Brain pericyte (primary cell): ENCODE measurements around the gene MAN2B2.

Experiments
- DNase-seq: peaks from one replicate; pipeline ENCODE4 v3.0.0-alpha.2; 2012; ENCODE audit warnings: low read depth, low spot score

Gene MAN2B2

GRCh38 chr4:6574747-6575502 is at the start of gene MAN2B2:
Gene MAN2B2 (plus strand): TSS chr4:6575189. CDS start chr4:6575211, 22 bp downstream.
- no peak for DNase-seq

DNA sequence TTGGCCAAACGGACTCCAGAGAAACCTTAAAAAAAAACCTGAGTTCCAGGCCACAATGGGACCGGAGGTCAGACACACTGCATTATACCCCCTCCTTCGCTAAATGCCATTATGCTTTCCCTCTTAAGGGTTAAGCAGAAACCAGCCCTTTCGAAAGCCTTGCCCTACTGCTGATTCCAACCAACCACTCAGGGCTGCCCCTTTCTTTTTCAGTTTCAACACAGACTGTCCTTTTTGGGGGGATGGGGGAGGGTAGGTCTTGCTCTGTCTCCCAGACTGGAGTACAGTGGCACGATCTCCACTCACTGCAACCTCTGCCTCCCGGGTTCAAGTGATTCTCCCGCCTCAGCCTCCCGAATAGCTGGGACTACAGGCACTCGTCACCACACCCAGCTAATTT is 49.5 kb upstream of the MAN2B2 start:
- DNase-seq = no peak

GRCh38 chr4:6526156-6526555 is 48.8 kb upstream of the MAN2B2 start:
- no peak for DNase-seq

- DNase-seq = no peak
Observed at GRCh38 chr4:6526671-6527091, 48.3 kb upstream of the MAN2B2 start.

GRCh38 chr4:6527259-6527658 is 47.7 kb upstream of the MAN2B2 start:
- DNase-seq = no peak

GRCh38 chr4:6527683-6528595 is 47.0 kb upstream of the MAN2B2 start:
- DNase-seq = no peak

DNA sequence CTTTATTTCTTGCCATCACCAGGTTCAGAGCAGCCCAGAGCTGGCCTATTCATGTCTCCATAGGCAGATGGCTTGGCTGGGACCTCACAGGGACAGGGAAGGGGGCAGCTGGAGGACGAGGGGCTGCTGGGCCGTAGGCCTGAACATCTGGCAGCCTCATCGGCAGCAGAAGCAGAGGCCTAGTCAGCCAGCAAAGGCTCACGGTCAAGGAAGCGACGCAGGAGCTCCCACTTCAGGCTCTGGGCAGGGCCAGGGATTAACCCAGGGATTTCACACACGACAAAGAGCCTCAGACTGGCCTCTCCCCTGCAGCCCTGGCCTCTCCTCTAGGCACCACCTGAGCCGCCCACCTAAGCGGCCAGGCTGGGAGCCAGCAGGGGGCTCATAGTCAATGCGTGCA is 46.0 kb upstream of the MAN2B2 start:
- no peak for DNase-seq

GRCh38 chr4:6530301-6530700 is 44.7 kb upstream of the MAN2B2 start:
- no peak for DNase-seq

GRCh38 chr4:6530964-6531363 is 44.0 kb upstream of the MAN2B2 start:
- DNase-seq = no peak

- DNase-seq = no peak
Observed at GRCh38 chr4:6532102-6532501, 42.9 kb upstream of the MAN2B2 start.

DNA sequence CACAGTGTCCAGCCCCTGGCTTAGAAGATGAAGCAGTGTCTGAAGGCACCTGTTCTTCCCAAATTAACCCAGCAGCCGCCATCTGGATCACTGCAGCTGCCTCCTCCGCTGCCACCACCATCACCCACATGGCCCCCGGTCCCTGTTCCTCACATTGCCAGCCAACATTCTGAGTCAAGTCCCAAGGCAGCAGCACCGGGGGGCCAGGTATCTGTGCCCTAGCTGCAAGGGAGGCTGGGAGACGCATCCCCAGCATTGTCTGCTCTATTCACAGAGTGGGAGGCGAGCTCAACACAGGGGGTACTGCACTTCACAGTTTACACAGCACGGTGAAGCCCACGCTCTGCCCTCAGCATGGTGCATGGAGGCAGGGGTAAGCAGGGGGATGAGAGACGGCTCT is 42.3 kb upstream of the MAN2B2 start:
- no peak for DNase-seq

GRCh38 chr4:6534050-6534449 is 40.9 kb upstream of the MAN2B2 start:
- no peak for DNase-seq

GRCh38 chr4:6534618-6535328 is 40.2 kb upstream of the MAN2B2 start:
- no peak for DNase-seq

DNA sequence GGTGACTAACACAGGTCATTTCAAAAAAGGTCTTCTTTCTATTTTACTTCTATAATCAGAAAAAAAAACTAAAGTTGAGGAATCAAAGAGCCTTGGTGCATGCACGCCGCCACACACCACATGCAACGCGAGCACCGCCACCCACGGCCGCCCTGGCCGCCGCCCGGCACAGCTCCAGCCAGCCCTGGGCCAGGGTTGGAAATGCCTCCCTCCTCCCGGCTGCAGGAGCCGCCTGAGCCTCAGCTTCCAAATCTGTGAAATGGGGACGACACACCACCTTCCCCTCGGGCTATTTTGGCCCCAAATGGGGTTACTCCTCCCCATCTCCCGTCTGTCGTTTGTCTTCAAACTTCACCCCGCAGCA is 39.7 kb upstream of the MAN2B2 start:
- DNase-seq = no peak

DNA sequence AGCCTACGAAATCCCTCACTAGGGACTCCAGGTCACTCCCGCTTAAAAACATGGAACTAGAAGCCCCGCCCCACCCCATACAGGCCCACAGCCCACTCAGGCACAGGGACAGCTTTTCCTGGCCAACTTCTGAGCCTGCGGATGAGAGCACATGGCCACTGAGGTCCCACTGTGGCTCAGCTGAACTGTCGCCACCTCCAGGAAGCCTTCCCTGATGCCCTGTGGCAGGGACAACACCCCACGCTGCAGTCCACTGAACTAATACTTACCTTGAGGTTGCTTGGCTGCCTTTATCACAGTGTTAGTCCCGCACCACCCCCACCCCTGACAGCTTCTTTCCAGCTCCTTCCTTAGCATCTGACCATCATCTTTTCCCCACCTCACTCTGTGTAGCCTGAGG is 39.3 kb upstream of the MAN2B2 start:
- no peak for DNase-seq

DNA sequence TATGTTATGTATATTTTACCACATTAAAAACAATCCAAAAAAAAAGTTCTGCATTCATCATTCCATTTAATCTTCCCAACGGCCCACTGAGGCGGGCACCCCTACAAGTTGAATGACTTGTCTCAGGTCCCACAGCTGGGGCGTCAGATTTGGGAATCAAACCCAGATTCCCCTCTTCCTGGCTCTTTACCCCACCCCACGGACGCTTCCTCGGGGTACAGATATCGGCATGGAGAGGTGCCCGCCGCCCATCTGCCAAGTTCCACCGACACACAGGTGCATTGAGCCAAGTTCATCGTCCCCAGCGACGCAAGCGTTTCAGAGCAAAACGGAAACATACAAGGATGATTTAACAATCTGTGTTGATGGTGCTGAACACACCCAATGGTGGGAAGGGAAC is 36.9 kb upstream of the MAN2B2 start:
- DNase-seq = no peak

- no peak for DNase-seq
Observed at GRCh38 chr4:6538575-6538974, 36.4 kb upstream of the MAN2B2 start.

DNA sequence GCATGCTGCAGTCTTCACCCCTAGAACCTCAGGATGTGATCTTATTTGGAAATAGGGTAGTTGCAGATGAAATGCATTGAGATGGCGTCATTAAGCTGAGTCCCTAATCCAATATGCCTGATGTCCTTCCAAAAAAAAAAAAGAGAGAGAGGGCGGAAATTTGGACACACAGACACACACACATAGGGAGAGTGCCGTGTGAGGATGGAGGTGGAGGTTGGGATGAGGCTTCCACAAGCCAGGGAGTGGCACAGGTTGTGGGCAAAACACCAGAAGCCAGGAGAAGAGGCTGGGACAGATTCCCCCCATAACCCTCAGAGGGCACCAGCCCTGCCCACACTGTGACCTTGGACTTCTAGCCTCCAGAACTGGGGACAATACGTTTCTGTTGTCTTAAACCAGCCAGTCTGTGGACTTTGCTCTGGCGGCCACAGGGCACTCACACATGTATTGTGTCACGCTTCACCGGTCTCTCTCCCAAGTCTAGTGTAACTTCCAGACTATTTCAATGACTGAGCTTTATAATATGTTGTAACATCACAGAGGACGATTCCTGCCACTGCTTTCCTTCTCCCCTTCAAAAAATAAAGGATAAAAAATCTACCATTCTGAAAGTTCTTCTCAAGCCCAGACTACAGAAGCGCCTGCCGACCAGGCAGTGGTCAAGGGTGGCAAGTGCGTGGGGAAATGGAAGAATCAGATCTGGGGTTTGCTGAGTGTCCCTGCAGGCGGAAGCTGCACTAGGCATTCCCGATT is 35.8 kb upstream of the MAN2B2 start:
- no peak for DNase-seq

GRCh38 chr4:6540879-6541278 is 34.1 kb upstream of the MAN2B2 start:
- DNase-seq = no peak

DNA sequence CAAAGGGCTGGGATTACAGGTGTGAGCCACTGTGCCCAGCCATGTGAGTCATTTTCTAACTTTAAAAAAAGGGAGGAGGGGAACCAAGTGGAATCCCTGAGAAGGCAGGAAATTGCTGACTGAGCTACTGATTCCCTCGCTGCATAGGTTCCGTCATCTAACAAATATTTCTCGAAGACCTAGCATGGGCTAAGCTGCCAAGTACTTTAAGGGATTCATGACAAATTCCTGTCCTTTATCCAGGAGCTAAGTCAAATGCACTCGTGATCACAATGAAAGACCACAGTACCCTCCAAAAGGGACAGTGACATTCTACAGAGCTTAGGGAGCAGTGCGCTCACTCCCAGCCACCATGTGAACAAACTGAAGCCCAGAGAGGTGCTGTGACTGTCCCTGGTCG is 33.2 kb upstream of the MAN2B2 start:
- DNase-seq = no peak

DNA sequence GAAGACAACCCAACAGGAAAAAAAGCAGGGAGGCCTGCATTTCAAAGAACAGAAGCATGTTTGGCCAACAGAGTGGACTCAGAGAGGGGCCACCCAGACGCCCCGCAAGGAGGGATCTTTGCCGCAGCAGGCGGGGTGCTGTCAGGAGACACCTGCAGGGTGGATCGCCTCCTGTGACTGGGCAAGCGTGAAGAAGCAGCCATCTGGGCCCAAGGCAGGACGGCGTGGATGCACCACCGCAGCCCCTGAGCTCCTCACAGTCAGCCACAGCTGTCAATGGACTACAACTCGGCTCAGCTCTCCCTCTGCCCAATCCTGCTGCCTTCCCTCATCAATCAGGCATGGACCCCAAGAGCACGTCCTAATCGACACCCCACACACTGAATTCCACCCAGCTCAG is 32.0 kb upstream of the MAN2B2 start:
- no peak for DNase-seq

DNA sequence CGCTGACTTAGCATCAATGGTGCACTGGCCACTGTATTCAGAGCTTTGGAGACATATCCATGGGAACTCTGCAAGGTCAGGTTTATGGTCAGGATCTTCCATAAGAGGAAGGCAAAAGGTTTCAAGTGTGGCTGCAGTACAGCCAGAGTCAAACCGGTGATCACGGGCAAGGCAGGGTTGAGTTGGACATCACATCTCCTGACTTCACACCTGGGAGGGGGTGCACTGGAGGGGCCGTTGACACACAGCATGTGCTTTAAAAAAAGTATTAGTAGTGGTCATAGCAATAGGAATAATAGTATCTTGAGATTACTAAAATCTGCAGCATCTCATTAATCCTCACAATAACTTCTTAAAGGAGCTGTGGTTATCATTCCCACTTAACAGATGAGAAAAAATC is 28.9 kb upstream of the MAN2B2 start:
- no peak for DNase-seq
